HuH-7.5 (cell line): ENCODE measurements around the gene BYSL.

Experiments
- DNase-seq: peaks from one replicate; pipeline ENCODE4 v3.0.0; 2011; ENCODE audit warnings: low spot score

Gene BYSL

DNA sequence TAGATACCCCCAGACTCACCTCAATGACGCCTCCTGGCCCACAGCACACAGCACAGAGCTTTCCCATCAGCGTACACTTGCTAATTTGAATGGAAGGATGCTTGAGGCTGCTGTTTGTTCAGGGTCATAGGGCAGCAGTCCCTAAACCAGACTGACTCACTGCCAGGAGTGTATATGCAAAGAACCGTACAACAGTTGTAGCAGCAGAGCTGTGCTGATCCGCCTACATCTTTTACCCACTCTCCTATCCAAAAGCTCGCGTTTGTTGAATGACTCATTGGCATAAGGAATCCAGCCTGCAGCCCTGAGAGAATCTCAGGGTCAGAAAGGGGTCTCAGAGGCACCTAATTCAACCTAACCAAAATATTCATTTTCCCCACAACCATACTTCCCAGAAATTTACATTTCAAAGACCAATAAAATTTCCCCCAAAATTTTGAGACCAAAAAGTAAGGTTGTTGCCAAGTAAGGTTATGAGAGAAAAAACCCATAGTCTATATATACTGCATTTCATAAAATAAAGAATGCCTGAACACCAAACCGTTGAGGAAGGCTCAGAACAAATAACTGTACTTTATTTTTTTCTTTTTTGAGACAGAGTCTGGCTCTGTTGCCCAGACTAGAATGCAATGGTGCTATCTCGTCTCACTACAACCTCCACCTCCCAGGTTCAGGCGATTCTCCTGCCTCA, 55.6 kb downstream of the BYSL start:
- no peak for DNase-seq
